Psoas muscle (tissue), 8 donors: ENCODE measurements around the gene RPL13. TPM values are rescaled to one million over a fixed set of nuclear protein-coding genes. Genes with fewer than 3 reads are reported as not detected.
A peak's percentile ranks its signal among the peaks of the same experiment; 100 is the strongest.

Source experiments
- ATAC-seq, 4 donors: fragments of 200-7000 bp; cut with Tn5 transposase; one replicate each; pipeline ENCODE4 v1.9.1; 2020; ENCODE audit warnings: moderate library complexity in 3 of 4, mild to moderate bottlenecking in 2 of 4
- DNase-seq, 2 donors: peaks; one replicate each; pipeline ENCODE4 v3.0.0-alpha.2; 2020
- H3K27ac ChIP-seq: fragments of 200-600 bp; one replicate; pipeline ENCODE4 v1.8.0; 2022
- H3K27me3 ChIP-seq, 3 donors: fragments of 200-600 bp in 1 of 3; one replicate each; pipeline versions ENCODE4 v1.6.1 to v1.8.0; 2013 to 2022; ENCODE audit warnings: low read length in 2 of 3, mild to moderate bottlenecking in 2 of 3, moderate library complexity in 1 of 3; ENCODE audit not compliant: insufficient read depth in 3 of 3
- H3K36me3 ChIP-seq, 2 donors: fragments of 200-600 bp in 1 of 2; one replicate each; pipeline versions ENCODE4 v1.6.1 to v1.8.0; 2013 to 2022; ENCODE audit warnings: low read depth in 1 of 2, mild to moderate bottlenecking in 1 of 2, moderate library complexity in 1 of 2; ENCODE audit not compliant: insufficient read depth in 1 of 2
- H3K4me1 ChIP-seq: fragments of 200-600 bp; one replicate; pipeline ENCODE4 v1.8.0; 2022
- H3K4me3 ChIP-seq: fragments of 200-600 bp; one replicate; pipeline ENCODE4 v1.8.0; 2022; ENCODE audit warnings: mild to moderate bottlenecking
- H3K9me3 ChIP-seq: fragments of 200-600 bp; one replicate; pipeline ENCODE4 v1.8.0; 2022
- CTCF ChIP-seq: fragments of 200-600 bp; IDR thresholded peaks from one replicate; pipeline ENCODE4 v1.8.0; 2022; ENCODE audit warnings: antibody characterized with exemption
- WGBS, 3 donors: extraction: QIAGEN DNeasy Blood & Tissue Kit; methylation state at CpG; one replicate each; pipeline versions ENCODE4 v1.1.6 to v1.1.7; 2013; 5-methylcytosine and 5-hydroxymethylcytosine counted together
- intact Hi-C, 2 donors: fragments of 100-400 bp; cut with DNase I; formaldehyde crosslinking; loops; one replicate each; pipeline versions ENCODE4 v1.11.0 to v1.14.2; 2022
- polyA plus RNA-seq, 3 donors: library from polyadenylated mRNA; stranded (reverse); fragments of 200-250 nt; gene quantifications; one replicate each; pipeline ENCODE4 v1.2.3, GENCODE V29; 2013
- total RNA-seq, 4 donors: library from RNA; stranded (reverse); fragmentation: NEBNext Ultra II Directional in 2 of 4; extraction: Animal tissue kit (Norgen Biotek cat#: 25700) in 2 of 4; gene quantifications; one replicate each; pipeline versions ENCODE4 v1.2.1 to v1.2.4, GENCODE V29; 2021 to 2023
- donor health status: healthy with polysubstance abuse.
- donor health status: DM: no; HTN: no; CAD: no; lungs with moderate emphysema.
- donor health status: Bipolar disorder and iron deficiency.
- donor health status: healthy.
- donor health status: DM: yes; HTN: yes; CAD: no.
- donor health status: DM: no; HTN: no; CAD: no.
- donor health status: DM: no; HTN: no; CAD: no.
- donor health status: DM: yes; HTN: yes; CAD: no.

RPL13 gene
- total and polyA plus RNA-seq, 7 donors: 1,039 to 7,334 (median 1,769) TPM

DNA sequence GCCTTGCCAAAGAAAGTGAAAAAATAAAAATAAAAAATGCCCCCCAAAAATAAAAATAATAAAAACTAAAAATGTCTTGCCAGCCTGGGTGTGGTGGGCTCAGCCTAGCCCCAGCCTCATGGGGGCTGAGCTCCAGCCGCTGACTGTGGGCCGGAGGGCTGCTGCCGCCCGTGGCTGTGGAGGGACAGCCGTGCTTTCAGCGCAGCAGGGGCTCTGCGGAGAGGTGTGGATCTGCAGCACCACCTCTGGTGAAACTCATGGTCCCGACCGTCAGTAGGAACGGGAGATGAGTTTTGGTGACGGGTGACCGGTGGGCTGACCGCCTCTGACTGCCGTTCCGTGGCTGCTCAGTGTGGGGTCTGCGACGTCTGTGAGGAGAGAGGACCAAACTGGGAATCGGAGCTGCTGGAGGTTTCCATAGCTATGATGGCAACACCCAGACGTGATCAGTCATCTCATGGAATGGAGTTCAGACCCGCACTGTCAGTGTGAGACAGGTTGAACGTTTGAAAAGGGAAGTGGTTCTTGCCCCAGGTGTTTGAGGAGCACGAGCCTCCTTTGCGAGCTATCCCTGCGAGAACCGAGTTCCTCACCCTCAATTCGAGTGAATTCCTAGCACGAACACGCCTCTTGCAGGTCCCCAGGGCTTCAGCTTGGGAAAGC is 12.0 kb upstream of the RPL13 start:
- no peak for DNase-seq

DNA sequence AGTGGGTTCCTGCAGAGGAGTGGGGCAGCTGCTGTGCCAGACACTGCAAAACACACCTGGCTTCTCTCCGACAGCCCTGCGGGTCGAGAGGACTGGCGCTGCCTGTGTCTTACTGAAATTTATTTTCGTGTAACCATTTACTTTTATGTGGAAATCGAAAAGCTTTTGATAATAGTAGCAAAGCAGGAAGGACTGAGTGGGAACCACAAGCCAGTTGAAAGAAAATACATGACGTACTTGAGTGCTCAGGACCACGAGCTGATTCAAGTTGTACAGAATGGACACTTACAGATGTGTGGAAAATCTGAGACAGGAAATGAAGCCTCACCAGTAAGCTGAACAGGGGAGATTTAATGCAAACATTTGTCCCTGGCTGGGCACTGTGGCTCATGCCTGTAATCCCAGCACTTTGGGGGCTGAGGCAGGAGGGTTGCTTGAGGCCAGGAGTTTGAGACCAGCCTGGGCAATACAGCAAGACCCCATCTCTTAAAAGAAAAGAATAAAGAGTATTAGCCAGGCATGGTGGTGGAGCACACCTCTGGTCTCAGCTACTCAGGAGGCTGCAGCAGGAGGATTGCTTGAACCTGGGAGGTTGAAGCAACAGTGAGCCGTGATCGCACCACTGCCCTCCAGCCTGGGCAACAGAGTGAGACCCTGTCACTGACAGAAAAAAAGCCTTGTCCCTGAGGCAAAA is 11.3 kb upstream of the RPL13 start:
- Histone ChIP-seq H3K4me3 (no peak overlapping the region), H3K4me1 (no peaks in the 10 kb centered on the region), H3K27ac (no peak overlapping the region), H3K9me3 (no peaks in the 10 kb centered on the region), H3K27me3 (no peaks in the 10 kb centered on the region), H3K36me3 (peaks cover 14 to 99% of the 10 kb centered on the region in 2 donors)
- no peak for TF ChIP-seq CTCF
- DNase-seq (no peak), ATAC-seq (no peak)
- 87 to 92% (median 91%) methylated on average over 10 of the region's 10 CpGs for WGBS, 3 donors
- intact Hi-C loops: no loop called here

More for the DNA sequence above, 12.0 kb upstream of the RPL13 start:
- intact Hi-C loops: no loop called here
- no peak for ATAC-seq
- Histone ChIP-seq H3K36me3 (peaks cover 14 to 98% of the 10 kb centered on the region in 2 donors), H3K4me1 (no peaks in the 10 kb centered on the region), H3K27me3 (no peaks in the 10 kb centered on the region), H3K4me3 (no peak overlapping the region), H3K9me3 (no peaks in the 10 kb centered on the region), H3K27ac (no peak overlapping the region)
- WGBS, 3 donors: 87 to 91% (median 87%) methylated on average over 28 of the region's 28 CpGs
- no peak for TF ChIP-seq CTCF

- intact Hi-C loops: no loop called here
- no peak for DNase-seq
Observed at GRCh38 chr16:89550421-89551007, 10.0 kb upstream of the RPL13 start.

DNA sequence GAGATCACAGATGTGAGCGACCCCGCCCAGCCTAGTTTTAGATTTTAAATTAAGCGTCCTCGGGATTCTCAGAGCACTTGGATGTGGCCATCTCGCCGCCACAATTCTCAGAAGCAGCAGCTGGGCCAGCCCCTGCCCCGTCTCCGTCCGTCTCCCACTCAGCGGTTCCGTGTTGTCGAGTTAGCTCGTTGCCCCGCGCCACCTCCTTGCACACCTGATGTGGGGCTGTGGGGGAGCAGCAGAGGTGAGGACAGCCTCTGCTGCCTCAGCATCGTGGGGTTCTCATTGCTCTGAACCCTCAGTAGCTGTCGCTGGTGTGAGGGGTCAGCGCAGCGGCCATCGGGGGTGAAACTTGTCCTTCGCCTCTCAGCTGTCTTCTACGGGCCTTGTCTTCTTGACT is 8.2 kb upstream of the RPL13 start:
- intact Hi-C loops: no loop called here
- Histone ChIP-seq H3K4me1 (no peaks in the 10 kb centered on the region), H3K4me3 (no peak overlapping the region), H3K27ac (no peak overlapping the region), H3K9me3 (no peaks in the 10 kb centered on the region), H3K27me3 (no peaks in the 10 kb centered on the region), H3K36me3 (peaks cover 14 to 99% of the 10 kb centered on the region in 2 donors)
- WGBS, 3 donors: 94 to 96% (median 96%) methylated on average over 21 to 22 of the region's 22 CpGs
- DNase-seq: no peak
- TF ChIP-seq CTCF: no peak
- no peak for ATAC-seq

More at GRCh38 chr16:89550421-89551007, 10.0 kb upstream of the RPL13 start:
- TF ChIP-seq CTCF: no peak
- Histone ChIP-seq H3K27ac (no peak overlapping the region), H3K9me3 (no peaks in the 10 kb centered on the region), H3K36me3 (peaks cover 14 to 100% of the 10 kb centered on the region in 2 donors), H3K27me3 (no peaks in the 10 kb centered on the region), H3K4me1 (no peaks in the 10 kb centered on the region), H3K4me3 (no peak overlapping the region)
- 88 to 92% (median 91%) methylated on average over 22 of the region's 22 CpGs for WGBS, 3 donors
- ATAC-seq: peak in 2 of 4 donors; percentile 13 to 18
